T-cell (primary cell): ENCODE data around the gene RAI14. TPM values are rescaled to one million over a fixed set of nuclear protein-coding genes. Genes with fewer than 3 reads are reported as not detected.
"Not testable (repeated sequence)": the region's sequence is repeated elsewhere in the genome, so short reads cannot be mapped to it uniquely, and the experiment has no call there.

Experiments
- ATAC-seq, 4 experiments: fragments of 200-7000 bp in 3 of 4; fragments of 150-1000 bp in 1 of 4; cut with Tn5 transposase; replicated peaks in 1 of 4; 1 replicate in 3 of 4; 2 replicates in 1 of 4; pipeline ENCODE4 v1.10.0; 2021; ENCODE audit warnings: moderate library complexity in 3 of 4, mild to moderate bottlenecking in 2 of 4, moderate number of reproducible peaks in 1 of 4
- CTCF ChIA-PET, 2 donors: fragments of 300-600 bp; sonication (Branson Sonifier 250); formaldehyde crosslinking; loops; one replicate each; lab custom pipeline; 2022; ENCODE audit warnings: antibody characterized with exemption in 2 of 2; lab: Charles Lee
- POLR2A ChIA-PET, 2 donors: fragments of 300-600 bp; sonication (Branson Sonifier 250); formaldehyde crosslinking; loops; one replicate each; lab custom pipeline; 2022; ENCODE audit warnings: antibody characterized with exemption in 2 of 2; lab: Charles Lee
- DNase-seq, 35 experiments: peaks; one replicate each; pipeline versions ENCODE4 v3.0.0 to v3.0.0-alpha.2; 2013 to 2023
- H3K27ac ChIP-seq: one replicate; pipeline ENCODE4 v1.5.1; 2013; ENCODE audit warnings: low read length
- H3K27me3 ChIP-seq, 2 experiments: replicated peaks in 1 of 2; 1 replicate in 1 of 2; 2 replicates in 1 of 2; pipeline versions ENCODE4 v1.6.1 to v1.7.0; 2013; ENCODE audit warnings: low read length in 1 of 2, mixed read lengths in 1 of 2; ENCODE audit not compliant: control insufficient read depth in 2 of 2, insufficient read depth in 2 of 2; ENCODE audit errors: extremely low read depth in 1 of 2
- H3K36me3 ChIP-seq, 2 donors: 1 replicate in 1 of 2; 2 replicates in 1 of 2; pipeline versions ENCODE4 v1.6.1 to v1.7.0; 2013; ENCODE audit warnings: low read length in 1 of 2; ENCODE audit not compliant: control insufficient read depth in 2 of 2, insufficient read depth in 1 of 2; ENCODE audit errors: extremely low read depth in 1 of 2
- H3K4me1 ChIP-seq, 2 experiments: 1 replicate in 1 of 2; 2 replicates in 1 of 2; pipeline versions ENCODE4 v1.6.1 to v1.7.0; 2013; ENCODE audit warnings: low read length in 2 of 2, mixed read lengths in 1 of 2; ENCODE audit not compliant: insufficient read depth in 2 of 2, control insufficient read depth in 1 of 2; ENCODE audit errors: extremely low read depth in 1 of 2
- H3K4me3 ChIP-seq, 2 donors: 1 replicate in 1 of 2; 2 replicates in 1 of 2; pipeline versions ENCODE4 v1.5.1 to v1.7.0; 2013; ENCODE audit warnings: mild to moderate bottlenecking in 2 of 2, low read length in 1 of 2, moderate library complexity in 1 of 2; ENCODE audit not compliant: control insufficient read depth in 1 of 2; ENCODE audit errors: extremely low read depth in 1 of 2
- H3K9me3 ChIP-seq: 2 replicates; pipeline ENCODE4 v1.7.0; 2013
- H3K27ac Mint-ChIP-seq, 2 donors: one replicate each; pipeline ENCODE4 v1.8.0; 2020 to 2021; ENCODE audit warnings: mild to moderate bottlenecking in 2 of 2, mixed read lengths in 2 of 2
- H3K27me3 Mint-ChIP-seq, 2 donors: one replicate each; pipeline ENCODE4 v1.8.0; 2021 to 2022; ENCODE audit warnings: mixed read lengths in 2 of 2
- H3K36me3 Mint-ChIP-seq: one replicate; pipeline ENCODE4 v1.8.0; 2021; ENCODE audit warnings: mixed read lengths
- H3K4me1 Mint-ChIP-seq, 3 donors: one replicate each; pipeline ENCODE4 v1.8.0; 2020 to 2022; ENCODE audit warnings: mixed read lengths in 3 of 3, mild to moderate bottlenecking in 1 of 3
- H3K4me3 Mint-ChIP-seq, 3 donors: one replicate each; pipeline ENCODE4 v1.8.0; 2020 to 2022; ENCODE audit warnings: mild to moderate bottlenecking in 3 of 3, mixed read lengths in 3 of 3, moderate library complexity in 3 of 3
- H3K9me3 Mint-ChIP-seq, 3 donors: one replicate each; pipeline ENCODE4 v1.8.0; 2020 to 2022; ENCODE audit warnings: mixed read lengths in 3 of 3
- WGBS: methylation state at CpG from one replicate; pipeline ENCODE4 v1.1.5; 2013; ENCODE audit warnings: missing lambda C conversion rate; ENCODE audit not compliant: insufficient coverage; 5-methylcytosine and 5-hydroxymethylcytosine counted together
- total RNA-seq, 35 experiments: library from RNA in 6 of 35; stranded (reverse) in 6 of 35; fragments of 120-200 nt in 1 of 35; gene quantifications; one replicate each; pipeline versions ENCODE4 v1.2.1 to v1.2.4 and lab custom pipeline; 2013 to 2026

Gene RAI14
- total RNA-seq, 5 donors from 2014 or later (not counting 1 experiment from before 2014, with no cell fraction given): 0.59 to 2.2 (median 0.96) TPM

- Mint-ChIP-seq H3K9me3 (no peaks in the 10 kb centered on the region), H3K27ac (no peak overlapping the region), H3K4me1 (peaks cover 10 to 11% (median 10%) of the 10 kb centered on the region in 3 donors), H3K36me3 (no peaks in the 10 kb centered on the region), H3K4me3 (no peak overlapping the region), H3K27me3 (no peaks in the 10 kb centered on the region)
- POLR2A ChIA-PET: no interaction called here
- ATAC-seq: no peak
- Histone ChIP-seq H3K27me3 (no peaks in the 10 kb centered on the region), H3K27ac (no peak overlapping the region), H3K4me1 (no peaks in the 10 kb centered on the region), H3K36me3 (no peaks in the 10 kb centered on the region), H3K4me3 (no peak overlapping the region), H3K9me3 (no peaks in the 10 kb centered on the region)
- DNase-seq: no peak
- CTCF ChIA-PET: interaction anchor here in 1 of 2 donors (0.6 kb wide), 1 partner anchor 57 kb away, joined by 3 read pairs; no protein-coding TSS in a partner anchor
- 84% methylated on average over 5 of the region's 9 CpGs for WGBS
Observed at GRCh38 chr5:34699155-34700077, 43.3 kb downstream of the RAI14 start.

GRCh38 chr5:34700078-34700452, 43.9 kb downstream of the RAI14 start:
- H3K36me3 Mint-ChIP-seq: no peaks in the 10 kb centered on the region
- no peak overlapping the region for H3K27ac Mint-ChIP-seq
- ChIA-PET POLR2A (no interaction called here), CTCF (no interaction called here)
- DNase-seq: no peak
- peaks cover 3 to 5% (median 4%) of the 10 kb centered on the region in 3 donors for H3K4me1 Mint-ChIP-seq
- H3K4me3 Mint-ChIP-seq: no peak overlapping the region
- H3K27me3 Mint-ChIP-seq: no peaks in the 10 kb centered on the region
- no peak for ATAC-seq
- no peaks in the 10 kb centered on the region for H3K9me3 Mint-ChIP-seq
- Histone ChIP-seq H3K4me3 (no peak overlapping the region), H3K36me3 (no peaks in the 10 kb centered on the region), H3K4me1 (no peaks in the 10 kb centered on the region), H3K9me3 (no peaks in the 10 kb centered on the region), H3K27ac (no peak overlapping the region), H3K27me3 (no peaks in the 10 kb centered on the region)
- WGBS: 60% methylated on average over 1 of the region's 2 CpGs

DNA sequence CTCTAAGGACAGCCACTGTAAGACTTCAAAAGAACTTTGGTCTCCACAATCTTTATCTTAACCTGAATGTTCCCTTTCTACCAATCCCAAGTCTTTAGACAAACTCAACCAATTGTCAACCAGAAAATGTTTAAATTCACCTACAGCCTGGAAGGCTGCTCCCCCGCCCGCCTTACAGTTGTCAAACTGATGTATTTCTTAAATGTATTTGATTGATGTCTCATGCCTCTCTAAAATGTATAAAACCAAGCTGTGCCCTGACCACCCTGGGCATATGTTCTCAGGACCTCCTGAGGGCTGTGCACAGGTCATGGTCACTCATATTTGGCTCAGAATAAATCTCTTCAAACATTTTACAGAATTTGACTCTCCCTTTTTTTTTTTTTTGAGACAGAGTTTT, 45.3 kb downstream of the RAI14 start:
- H3K27me3 Mint-ChIP-seq, H3K36me3 Mint-ChIP-seq, H3K9me3 Mint-ChIP-seq, H3K27me3 ChIP-seq, POLR2A ChIA-PET, H3K4me3 ChIP-seq, H3K27ac Mint-ChIP-seq, H3K4me1 ChIP-seq, H3K9me3 ChIP-seq, ATAC-seq, H3K27ac ChIP-seq, H3K4me1 Mint-ChIP-seq, H3K4me3 Mint-ChIP-seq, CTCF ChIA-PET, DNase-seq, H3K36me3 ChIP-seq: not testable (repeated sequence)
- no CpG with 5 or more reads among the region's 2 CpGs for WGBS

GRCh38 chr5:34703767-34704713, 47.9 kb downstream of the RAI14 start:
- Mint-ChIP-seq H3K36me3 (no peaks in the 10 kb centered on the region), H3K27me3 (peaks cover 4 to 5% of the 10 kb centered on the region in 2 donors), H3K4me1 (no peaks in the 10 kb centered on the region), H3K9me3 (no peaks in the 10 kb centered on the region), H3K27ac (no peak overlapping the region), H3K4me3 (no peak overlapping the region)
- Histone ChIP-seq H3K36me3 (no peaks in the 10 kb centered on the region), H3K4me1 (no peaks in the 10 kb centered on the region), H3K27me3 (no peaks in the 10 kb centered on the region), H3K27ac (no peak overlapping the region), H3K9me3 (no peaks in the 10 kb centered on the region), H3K4me3 (no peak overlapping the region)
- 33% methylated on average over 1 of the region's 10 CpGs for WGBS
- no peak for DNase-seq
- POLR2A ChIA-PET: no interaction called here
- CTCF ChIA-PET: interaction anchor here (0.5 to 0.6 kb wide), 2 partner anchors 193 to 933 kb away, joined by 4 to 5 read pairs; no protein-coding TSS in a partner anchor
- no peak for ATAC-seq

DNA sequence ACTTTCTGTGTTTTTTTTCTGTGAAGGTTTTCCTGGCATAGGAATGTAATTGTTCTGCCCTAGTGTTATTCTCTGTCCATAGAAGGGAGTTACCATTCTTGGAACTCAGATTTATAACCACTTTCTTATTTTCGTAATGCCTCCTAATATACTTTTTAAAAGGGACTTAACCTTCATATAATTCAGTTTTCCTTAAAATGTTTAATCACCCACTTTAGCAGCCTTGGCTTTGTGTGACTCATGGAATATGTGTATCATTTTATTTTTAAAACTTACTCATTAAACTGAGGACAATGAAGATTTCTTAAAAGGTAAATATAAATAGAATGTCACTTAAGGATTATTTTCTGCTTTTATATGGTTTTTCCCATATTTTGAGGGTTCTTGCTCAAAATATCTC, 50.0 kb downstream of the RAI14 start:
- Mint-ChIP-seq H3K27me3 (peaks cover 4 to 5% of the 10 kb centered on the region in 2 donors), H3K27ac (no peak overlapping the region), H3K9me3 (no peaks in the 10 kb centered on the region), H3K4me1 (no peaks in the 10 kb centered on the region), H3K36me3 (no peaks in the 10 kb centered on the region), H3K4me3 (no peak overlapping the region)
- Histone ChIP-seq H3K27ac (no peak overlapping the region), H3K9me3 (no peaks in the 10 kb centered on the region), H3K4me3 (no peak overlapping the region), H3K27me3 (no peaks in the 10 kb centered on the region), H3K4me1 (no peaks in the 10 kb centered on the region), H3K36me3 (no peaks in the 10 kb centered on the region)
- no peak for ATAC-seq
- DNase-seq: no peak
- WGBS: no CpG with 5 or more reads among the region's 1 CpG
- ChIA-PET CTCF (no interaction called here), POLR2A (no interaction called here)

- ChIA-PET POLR2A (no interaction called here), CTCF (interaction anchor here in 1 of 2 donors (0.5 kb wide), 1 partner anchor 8 kb away, joined by 3 read pairs; no protein-coding TSS in a partner anchor)
- H3K9me3 ChIP-seq: no peaks in the 10 kb centered on the region
- H3K27me3 ChIP-seq: no peaks in the 10 kb centered on the region
- H3K4me3 Mint-ChIP-seq: no peak overlapping the region
- no peaks in the 10 kb centered on the region for H3K4me1 ChIP-seq
- WGBS: 90% methylated on average over 2 of the region's 5 CpGs
- H3K27ac Mint-ChIP-seq: no peak overlapping the region
- H3K9me3 Mint-ChIP-seq: no peaks in the 10 kb centered on the region
- no peaks in the 10 kb centered on the region for H3K36me3 Mint-ChIP-seq
- no peak for DNase-seq
- H3K36me3 ChIP-seq: no peaks in the 10 kb centered on the region
- H3K27me3 Mint-ChIP-seq: peaks cover 4 to 5% of the 10 kb centered on the region in 2 donors
- H3K4me1 Mint-ChIP-seq: no peaks in the 10 kb centered on the region
- H3K4me3 ChIP-seq: no peak overlapping the region
- no peak for ATAC-seq
- no peak overlapping the region for H3K27ac ChIP-seq
Observed at GRCh38 chr5:34707451-34708107, 51.5 kb downstream of the RAI14 start.
